Testis (tissue), 3 donors: ENCODE results near the gene PTGES3L. TPM values are rescaled to one million over a fixed set of nuclear protein-coding genes. Genes with fewer than 3 reads are reported as not detected.
A peak's percentile ranks its signal among the peaks of the same experiment; 100 is the strongest.

ENCODE experiments used
- DNase-seq: peaks from one replicate; pipeline ENCODE4 v3.0.0-alpha.2; 2019
- H3K27ac ChIP-seq, 2 donors: fragments of 200-600 bp; sonication (generic); one replicate each; pipeline ENCODE4 v1.5.1; 2019
- H3K27me3 ChIP-seq: fragments of 200-600 bp; sonication (generic); one replicate; pipeline ENCODE4 v1.5.1; 2019
- H3K36me3 ChIP-seq: fragments of 200-600 bp; sonication (generic); one replicate; pipeline ENCODE4 v1.5.1; 2017; ENCODE audit warnings: low read depth; ENCODE audit errors: missing control alignments
- H3K4me1 ChIP-seq: fragments of 200-600 bp; sonication (generic); one replicate; pipeline ENCODE4 v1.5.1; 2019
- H3K4me3 ChIP-seq, 2 donors: fragments of 200-600 bp; sonication (generic); one replicate each; pipeline ENCODE4 v1.5.1; 2017 to 2019
- H3K9me3 ChIP-seq: fragments of 200-600 bp; sonication (generic); one replicate; pipeline ENCODE4 v1.5.1; 2017
- CTCF ChIP-seq, 3 experiments: fragments of 450-650 bp in 2 of 3; fragments of 200-600 bp in 1 of 3; sonication (generic) in 1 of 3; IDR thresholded peaks; one replicate each; pipeline ENCODE4 v1.5.1; 2016 to 2019; ENCODE audit warnings: antibody characterized with exemption in 3 of 3, mild to moderate bottlenecking in 2 of 3, moderate library complexity in 1 of 3
- POLR2A ChIP-seq: fragments of 450-650 bp; IDR thresholded peaks from one replicate; pipeline ENCODE4 v1.6.1; 2017; ENCODE audit warnings: antibody characterized with exemption, mild to moderate bottlenecking, moderate library complexity
- WGBS, 2 donors: methylation state at CpG; one replicate each; pipeline ENCODE4 v1.1.5; 2018; 5-methylcytosine and 5-hydroxymethylcytosine counted together
- intact Hi-C: fragments of 100-400 bp; cut with DNase I; formaldehyde crosslinking; loops from one replicate; pipeline ENCODE4 v1.15.1; 2023; ENCODE audit warnings: low total_unique reads
- polyA plus RNA-seq: library from polyadenylated mRNA; stranded (reverse); fragments of 350-450 nt; fragmentation: Illumina TruSeq; extraction: RNeasy Lipid Tissue Mini Kit (QIAGEN cat#74804); gene quantifications from one replicate; pipeline ENCODE4 v1.2.3, GENCODE V29; 2014; ENCODE audit warnings: low read depth, low replicate concordance; ENCODE audit not compliant: insufficient read depth
- total RNA-seq, 2 donors: library from RNA; depleted of rRNA; stranded (reverse); fragments of >200 nt; gene quantifications; one replicate each; pipeline ENCODE4 v1.2.3, GENCODE V29; 2016

Gene PTGES3L
- total and polyA plus RNA-seq, 3 donors from 2014 or later = 2.8 to 5.5 (median 5.2) TPM

GRCh38 chr17:43018008-43018853 is 38.4 kb upstream of the PTGES3L start:
- Histone ChIP-seq H3K4me3 (no peak overlapping the region), H3K27ac (peak overlapping the region in 1 of 2 donors; percentile 94), H3K27me3 (no peaks in the 10 kb centered on the region), H3K36me3 (no peaks in the 10 kb centered on the region), H3K4me1 (peaks cover 51% of the 10 kb centered on the region), H3K9me3 (no peaks in the 10 kb centered on the region)
- TF ChIP-seq CTCF (IDR thresholded peaks at IDR 0.05) (no peak), POLR2A (no peak)
- no peak for DNase-seq
- intact Hi-C loops = no loop called here
- WGBS, 2 donors = 70 to 71% methylated on average over 19 of the region's 19 CpGs

- no peak for DNase-seq
- Histone ChIP-seq H3K36me3 (no peaks in the 10 kb centered on the region), H3K27me3 (no peaks in the 10 kb centered on the region), H3K27ac (peak overlapping the region in 1 of 2 donors; percentile 65), H3K9me3 (no peaks in the 10 kb centered on the region), H3K4me1 (peaks cover 57% of the 10 kb centered on the region), H3K4me3 (no peak overlapping the region)
- intact Hi-C loops = no loop called here
- WGBS, 2 donors = 70 to 93% methylated on average over 2 to 7 of the region's 7 CpGs
- TF ChIP-seq POLR2A (no peak), CTCF (IDR thresholded peaks at IDR 0.05) (no peak)
These were observed 36.3 kb upstream of the PTGES3L start for GRCh38 chr17:43016216-43016615.

GRCh38 chr17:43015579-43015978 is 35.7 kb upstream of the PTGES3L start:
- intact Hi-C loops = no loop called here
- Histone ChIP-seq H3K27ac (peak overlapping the region; percentile 18 to 65), H3K27me3 (no peaks in the 10 kb centered on the region), H3K36me3 (no peaks in the 10 kb centered on the region), H3K4me3 (no peak overlapping the region), H3K4me1 (peaks cover 63% of the 10 kb centered on the region), H3K9me3 (no peaks in the 10 kb centered on the region)
- TF ChIP-seq POLR2A = no peak
- TF ChIP-seq CTCF (IDR thresholded peaks at IDR 0.05) = no peak
- no peak for DNase-seq
- 33 to 49% methylated on average over 9 of the region's 9 CpGs for WGBS, 2 donors

- no peaks in the 10 kb centered on the region for H3K9me3 ChIP-seq
- TF ChIP-seq POLR2A (no peak), CTCF (IDR thresholded peaks at IDR 0.05) (no peak)
- no peaks in the 10 kb centered on the region for H3K27me3 ChIP-seq
- DNase-seq = no peak
- peaks cover 64% of the 10 kb centered on the region for H3K4me1 ChIP-seq
- no peak overlapping the region for H3K4me3 ChIP-seq
- H3K27ac ChIP-seq = peak overlapping the region; percentile 18 to 65
- WGBS, 2 donors = 60 to 69% methylated on average over 8 of the region's 8 CpGs
- intact Hi-C loops = no loop called here
- H3K36me3 ChIP-seq = no peaks in the 10 kb centered on the region
These were observed 35.0 kb upstream of the PTGES3L start for GRCh38 chr17:43014649-43015542.
